ENCODE data around the gene PRMT1.

PRMT1 gene

DNA sequence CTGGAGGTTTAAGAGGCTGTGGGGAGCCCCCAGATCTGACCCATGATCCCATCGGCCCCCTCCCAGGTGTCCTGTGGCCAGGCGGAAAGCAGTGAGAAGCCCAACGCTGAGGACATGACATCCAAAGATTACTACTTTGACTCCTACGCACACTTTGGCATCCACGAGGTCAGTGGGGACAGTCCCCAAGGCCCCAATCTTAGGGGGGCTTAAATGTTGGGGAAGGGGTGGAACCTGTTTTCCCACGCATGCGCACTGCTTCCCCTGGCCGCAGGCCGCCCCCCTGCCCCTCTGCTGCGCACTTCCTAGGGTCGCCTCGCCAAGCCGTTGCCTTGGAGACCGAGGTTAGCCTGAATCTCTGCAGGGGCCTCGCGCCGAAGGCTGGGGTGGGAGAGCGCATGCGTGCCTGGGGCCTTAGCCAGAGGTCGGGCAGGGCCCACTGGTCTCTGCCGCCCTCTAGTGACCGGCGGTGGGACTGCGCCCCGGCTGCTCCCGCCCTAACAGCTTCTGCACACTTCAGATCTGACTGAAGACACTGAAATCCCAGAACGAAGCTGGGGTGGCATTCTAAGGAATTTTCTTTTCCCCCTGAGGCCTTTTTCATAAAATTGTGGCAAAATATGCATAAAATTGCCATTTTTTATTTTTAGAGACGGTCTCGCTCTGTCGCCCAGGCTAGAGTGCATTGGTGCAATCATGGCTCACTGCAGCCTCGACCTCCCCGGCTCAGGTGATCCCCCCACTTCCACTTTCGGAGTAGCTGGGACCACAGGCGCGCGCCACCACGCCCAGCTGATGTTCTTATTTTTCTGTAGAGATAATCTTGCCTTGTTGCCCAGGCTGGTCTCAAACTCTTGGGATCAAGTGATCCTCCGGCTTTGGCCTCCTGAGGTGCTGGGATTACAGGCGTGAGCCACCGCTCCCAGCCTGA, 3.6 kb downstream of the PRMT1 start:
- H3K14ac ChIP-seq (ENCODE audit: low read length): no peak overlapping the region
- peak; percentile 97 for DNase-seq (ENCODE audit: low spot score)
- no peak overlapping the region for H3K4ac ChIP-seq (ENCODE audit: low read length)
- peak overlapping the region; percentile 45 for H2BK15ac ChIP-seq (ENCODE audit: low read length)
- peak overlapping the region; percentile 92 for H3K18ac ChIP-seq (ENCODE audit: low read length)
- peak overlapping the region; percentile 80 for H3K23ac ChIP-seq (ENCODE audit: low read depth, low read length, poor library complexity)
- peaks cover 17 to 21% of the 10 kb centered on the region in 2 donors for H3K4me1 ChIP-seq (ENCODE audit: control insufficient read depth in 2 of 2, insufficient read depth in 1 of 2, low read depth in 1 of 2, low read length in 2 of 2)
- H2AFZ ChIP-seq (ENCODE audit: low read length): no peak overlapping the region
- H4K91ac ChIP-seq (ENCODE audit: low read depth, low read length, poor library complexity): no peak overlapping the region
- peak overlapping the region; percentile 81 for H3K27ac ChIP-seq (replicated peaks; ENCODE audit: low read length)
- H2AK5ac ChIP-seq (ENCODE audit: low read depth, low read length): peak overlapping the region; percentile 76
- peaks cover 21% of the 10 kb centered on the region for H3K79me1 ChIP-seq (ENCODE audit: low read depth, low read length)
- no peak overlapping the region for H2BK12ac ChIP-seq (ENCODE audit: low read length)
- H3K9me3 ChIP-seq (replicated peaks in 1 of 2; ENCODE audit: control insufficient read depth in 2 of 2, insufficient read depth in 1 of 2, low read depth in 1 of 2, low read length in 2 of 2): no peaks in the 10 kb centered on the region
- H3K4me3 ChIP-seq (ENCODE audit: low read length in 2 of 2): peak overlapping the region; percentile 2 to 16
- peak overlapping the region; percentile 84 for H2BK5ac ChIP-seq (ENCODE audit: low read length)
- no CpG with 5 or more reads among the region's 40 CpGs for WGBS, 2 donors (ENCODE audit: extremely low coverage in 2 of 2, insufficient read length in 2 of 2, insufficient replicate concordance in 1 of 2)
- peak overlapping the region; percentile 76 for H3K4me2 ChIP-seq (ENCODE audit: insufficient read depth, low read length, poor library complexity, severe bottlenecking)
- no peak overlapping the region for H2BK120ac ChIP-seq (ENCODE audit: low read depth, low read length)
- no peak overlapping the region for H3K9ac ChIP-seq (ENCODE audit: low read depth, low read length, poor library complexity)
- H3K27me3 ChIP-seq (ENCODE audit: control insufficient read depth in 3 of 3, insufficient read depth in 3 of 3, low read depth in 1 of 3, low read length in 3 of 3): no peaks in the 10 kb centered on the region
- H4K8ac ChIP-seq (ENCODE audit: low read depth, low read length): no peak overlapping the region
- peaks cover 37 to 61% of the 10 kb centered on the region in 2 donors for H3K36me3 ChIP-seq (replicated peaks in 1 of 2; ENCODE audit: control insufficient read depth in 2 of 2, insufficient read depth in 2 of 2, low read length in 2 of 2)

DNA sequence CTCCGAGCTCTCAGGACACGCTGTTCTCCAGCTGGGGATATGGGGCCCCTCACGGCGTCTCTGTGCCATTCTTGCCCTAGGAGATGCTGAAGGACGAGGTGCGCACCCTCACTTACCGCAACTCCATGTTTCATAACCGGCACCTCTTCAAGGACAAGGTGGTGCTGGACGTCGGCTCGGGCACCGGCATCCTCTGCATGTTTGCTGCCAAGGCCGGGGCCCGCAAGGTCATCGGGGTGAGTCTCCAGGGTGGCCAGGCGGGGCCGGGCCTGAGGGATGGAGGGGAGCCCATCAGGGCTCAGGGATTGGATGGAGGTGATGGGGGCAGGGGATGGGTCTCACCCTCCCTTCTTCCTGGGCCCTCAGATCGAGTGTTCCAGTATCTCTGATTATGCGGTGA, 4.8 kb downstream of the PRMT1 start:
- peaks cover 44 to 71% of the 10 kb centered on the region in 2 donors for H3K36me3 ChIP-seq (replicated peaks in 1 of 2; ENCODE audit: control insufficient read depth in 2 of 2, insufficient read depth in 2 of 2, low read length in 2 of 2)
- no peak overlapping the region for H4K8ac ChIP-seq (ENCODE audit: low read depth, low read length)
- no peak overlapping the region for H2BK12ac ChIP-seq (ENCODE audit: low read length)
- no peak overlapping the region for H4K91ac ChIP-seq (ENCODE audit: low read depth, low read length, poor library complexity)
- H2BK15ac ChIP-seq (ENCODE audit: low read length): no peak overlapping the region
- no peak for DNase-seq (ENCODE audit: low spot score)
- H3K27me3 ChIP-seq (ENCODE audit: control insufficient read depth in 3 of 3, insufficient read depth in 3 of 3, low read depth in 1 of 3, low read length in 3 of 3): no peaks in the 10 kb centered on the region
- no peaks in the 10 kb centered on the region for H3K9me3 ChIP-seq (replicated peaks in 1 of 2; ENCODE audit: control insufficient read depth in 2 of 2, insufficient read depth in 1 of 2, low read depth in 1 of 2, low read length in 2 of 2)
- no peak overlapping the region for H2AFZ ChIP-seq (ENCODE audit: low read length)
- no CpG with 5 or more reads among the region's 19 CpGs for WGBS, 2 donors (ENCODE audit: extremely low coverage in 2 of 2, insufficient read length in 2 of 2, insufficient replicate concordance in 1 of 2)
- H3K23ac ChIP-seq (ENCODE audit: low read depth, low read length, poor library complexity): no peak overlapping the region
- H3K79me1 ChIP-seq (ENCODE audit: low read depth, low read length): peaks cover 21% of the 10 kb centered on the region
- H2AK5ac ChIP-seq (ENCODE audit: low read depth, low read length): no peak overlapping the region
- H2BK5ac ChIP-seq (ENCODE audit: low read length): no peak overlapping the region
- no peak overlapping the region for H3K9ac ChIP-seq (ENCODE audit: low read depth, low read length, poor library complexity)
- peaks cover 19 to 22% of the 10 kb centered on the region in 2 donors for H3K4me1 ChIP-seq (ENCODE audit: control insufficient read depth in 2 of 2, insufficient read depth in 1 of 2, low read depth in 1 of 2, low read length in 2 of 2)
- no peak overlapping the region for H3K27ac ChIP-seq (replicated peaks; ENCODE audit: low read length)
- no peak overlapping the region for H3K4ac ChIP-seq (ENCODE audit: low read length)
- no peak overlapping the region for H3K4me3 ChIP-seq (ENCODE audit: low read length in 2 of 2)
- H2BK120ac ChIP-seq (ENCODE audit: low read depth, low read length): no peak overlapping the region
- no peak overlapping the region for H3K18ac ChIP-seq (ENCODE audit: low read length)
- no peak overlapping the region for H3K14ac ChIP-seq (ENCODE audit: low read length)
- H3K4me2 ChIP-seq (ENCODE audit: insufficient read depth, low read length, poor library complexity, severe bottlenecking): no peak overlapping the region

GRCh38 chr19:49682274-49682673, 5.2 kb downstream of the PRMT1 start:
- no peak overlapping the region for H3K18ac ChIP-seq (ENCODE audit: low read length)
- no peak overlapping the region for H3K14ac ChIP-seq (ENCODE audit: low read length)
- no peak for DNase-seq (ENCODE audit: low spot score)
- no peak overlapping the region for H4K8ac ChIP-seq (ENCODE audit: low read depth, low read length)
- no peak overlapping the region for H4K91ac ChIP-seq (ENCODE audit: low read depth, low read length, poor library complexity)
- H2BK120ac ChIP-seq (ENCODE audit: low read depth, low read length): no peak overlapping the region
- no peak overlapping the region for H3K9ac ChIP-seq (ENCODE audit: low read depth, low read length, poor library complexity)
- no peak overlapping the region for H3K4ac ChIP-seq (ENCODE audit: low read length)
- no peak overlapping the region for H3K4me3 ChIP-seq (ENCODE audit: low read length in 2 of 2)
- no peak overlapping the region for H2BK12ac ChIP-seq (ENCODE audit: low read length)
- no peak overlapping the region for H3K23ac ChIP-seq (ENCODE audit: low read depth, low read length, poor library complexity)
- no peak overlapping the region for H2AFZ ChIP-seq (ENCODE audit: low read length)
- no peak overlapping the region for H2BK5ac ChIP-seq (ENCODE audit: low read length)
- no peak overlapping the region for H3K4me2 ChIP-seq (ENCODE audit: insufficient read depth, low read length, poor library complexity, severe bottlenecking)
- peaks cover 19 to 23% of the 10 kb centered on the region in 2 donors for H3K4me1 ChIP-seq (ENCODE audit: control insufficient read depth in 2 of 2, insufficient read depth in 1 of 2, low read depth in 1 of 2, low read length in 2 of 2)
- peaks cover 45 to 75% of the 10 kb centered on the region in 2 donors for H3K36me3 ChIP-seq (replicated peaks in 1 of 2; ENCODE audit: control insufficient read depth in 2 of 2, insufficient read depth in 2 of 2, low read length in 2 of 2)
- no CpG with 5 or more reads among the region's 8 CpGs for WGBS, 2 donors (ENCODE audit: extremely low coverage in 2 of 2, insufficient read length in 2 of 2, insufficient replicate concordance in 1 of 2)
- no peak overlapping the region for H2AK5ac ChIP-seq (ENCODE audit: low read depth, low read length)
- H3K79me1 ChIP-seq (ENCODE audit: low read depth, low read length): peaks cover 21% of the 10 kb centered on the region
- H3K9me3 ChIP-seq (replicated peaks in 1 of 2; ENCODE audit: control insufficient read depth in 2 of 2, insufficient read depth in 1 of 2, low read depth in 1 of 2, low read length in 2 of 2): no peaks in the 10 kb centered on the region
- no peak overlapping the region for H2BK15ac ChIP-seq (ENCODE audit: low read length)
- no peak overlapping the region for H3K27ac ChIP-seq (replicated peaks; ENCODE audit: low read length)
- no peaks in the 10 kb centered on the region for H3K27me3 ChIP-seq (ENCODE audit: control insufficient read depth in 3 of 3, insufficient read depth in 3 of 3, low read depth in 1 of 3, low read length in 3 of 3)

- Histone ChIP-seq H3K4me1 (ENCODE audit: control insufficient read depth in 2 of 2, insufficient read depth in 1 of 2, low read depth in 1 of 2, low read length in 2 of 2) (peaks cover 21 to 31% of the 10 kb centered on the region in 2 donors), H3K23ac (ENCODE audit: low read depth, low read length, poor library complexity) (peak overlapping the region; percentile 85), H2BK120ac (ENCODE audit: low read depth, low read length) (no peak overlapping the region), H2AK5ac (ENCODE audit: low read depth, low read length) (peak overlapping the region; percentile 46), H3K9me3 (replicated peaks in 1 of 2; ENCODE audit: control insufficient read depth in 2 of 2, insufficient read depth in 1 of 2, low read depth in 1 of 2, low read length in 2 of 2) (no peaks in the 10 kb centered on the region), H3K4me2 (ENCODE audit: insufficient read depth, low read length, poor library complexity, severe bottlenecking) (no peak overlapping the region), H2BK15ac (ENCODE audit: low read length) (no peak overlapping the region), H3K27ac (replicated peaks; ENCODE audit: low read length) (no peak overlapping the region), H3K14ac (ENCODE audit: low read length) (no peak overlapping the region), H3K18ac (ENCODE audit: low read length) (peak overlapping the region; percentile 87), H3K4me3 (ENCODE audit: low read length in 2 of 2) (peak overlapping the region in 1 of 2 donors; percentile 48), H3K4ac (ENCODE audit: low read length) (no peak overlapping the region), H3K9ac (ENCODE audit: low read depth, low read length, poor library complexity) (peak overlapping the region; percentile 21), H4K91ac (ENCODE audit: low read depth, low read length, poor library complexity) (no peak overlapping the region), H3K27me3 (ENCODE audit: control insufficient read depth in 3 of 3, insufficient read depth in 3 of 3, low read depth in 1 of 3, low read length in 3 of 3) (no peaks in the 10 kb centered on the region), H2BK5ac (ENCODE audit: low read length) (no peak overlapping the region), H4K8ac (ENCODE audit: low read depth, low read length) (no peak overlapping the region), H3K79me1 (ENCODE audit: low read depth, low read length) (peaks cover 22% of the 10 kb centered on the region), H2BK12ac (ENCODE audit: low read length) (no peak overlapping the region), H2AFZ (ENCODE audit: low read length) (no peak overlapping the region), H3K36me3 (replicated peaks in 1 of 2; ENCODE audit: control insufficient read depth in 2 of 2, insufficient read depth in 2 of 2, low read length in 2 of 2) (peaks cover 48 to 88% of the 10 kb centered on the region in 2 donors)
- DNase-seq (ENCODE audit: low spot score): no peak
- WGBS, 2 donors (ENCODE audit: extremely low coverage in 2 of 2, insufficient read length in 2 of 2, insufficient replicate concordance in 1 of 2): no CpG with 5 or more reads among the region's 18 CpGs
Measured at GRCh38 chr19:49683814-49684250, 6.8 kb downstream of the PRMT1 start.

Measured in neuronal stem cell (in vitro differentiated cells).